GM12874 (cell line): ENCODE measurements around the gene AKR7A2.

Experiments
- CTCF ChIP-seq: IDR thresholded peaks from 2 replicates; pipeline ENCODE4 v1.5.1; 2011; ENCODE audit warnings: low read depth, mild to moderate bottlenecking, control low read depth, low read length, moderate library complexity; ENCODE audit not compliant: insufficient read depth

The AKR7A2 gene

GRCh38 chr1:19337289-19337688 is 25.3 kb upstream of the AKR7A2 start:
- no peak for TF ChIP-seq CTCF

- no peak for TF ChIP-seq CTCF
These were observed 24.6 kb upstream of the AKR7A2 start for GRCh38 chr1:19336543-19336942.

- no peak for TF ChIP-seq CTCF
These were observed 21.8 kb upstream of the AKR7A2 start for GRCh38 chr1:19333587-19334354.

DNA sequence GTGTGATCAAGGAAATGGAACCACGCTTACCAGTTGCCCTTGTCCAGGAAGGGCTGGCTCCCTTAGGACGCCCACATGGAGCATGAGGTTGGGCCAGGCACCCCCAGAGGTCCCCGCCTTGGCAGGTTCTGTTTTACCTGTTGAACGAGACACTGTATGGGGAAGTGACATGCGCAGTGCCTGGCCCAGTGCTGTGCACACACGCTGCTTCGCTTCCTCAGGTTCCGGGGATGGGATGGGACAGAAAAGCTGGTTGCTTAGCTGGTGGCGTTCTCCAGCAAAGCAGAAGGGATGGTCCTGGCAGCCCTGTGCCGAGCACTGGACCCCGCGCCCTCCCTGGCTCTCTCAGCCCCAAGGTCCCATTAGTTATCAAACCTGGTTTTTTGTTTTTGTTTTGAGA is 20.9 kb upstream of the AKR7A2 start:
- no peak for TF ChIP-seq CTCF

DNA sequence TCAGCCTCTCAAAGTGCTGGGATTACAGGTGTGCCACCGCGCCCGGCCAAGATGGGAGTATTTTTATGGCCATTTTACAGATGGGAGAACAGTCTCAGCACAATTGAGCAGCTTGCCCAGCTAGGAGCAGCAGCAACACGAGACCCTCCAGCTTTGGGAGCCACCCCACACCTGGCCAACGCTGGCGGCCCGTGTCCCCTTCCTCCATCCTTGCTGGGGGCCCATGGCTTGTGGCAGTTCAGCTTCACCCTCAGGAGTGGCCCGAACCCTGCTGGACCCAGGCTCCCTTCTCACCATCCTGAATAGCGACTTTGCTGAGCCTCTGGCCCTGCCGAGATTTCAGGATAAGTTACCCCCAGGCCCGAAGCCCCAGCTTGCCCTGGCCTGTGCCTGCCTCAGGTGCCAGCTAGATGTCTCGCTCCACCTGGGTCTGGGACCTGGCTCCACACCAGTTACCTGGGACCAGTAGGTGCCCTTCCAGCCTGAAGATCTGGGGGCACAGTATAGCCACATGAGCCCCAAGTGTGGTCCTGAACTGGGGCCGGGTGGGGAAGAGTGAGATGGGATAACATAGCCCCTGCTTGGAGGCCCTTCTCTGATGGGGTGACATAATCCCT is 19.4 kb upstream of the AKR7A2 start:
- TF ChIP-seq CTCF = no peak

DNA sequence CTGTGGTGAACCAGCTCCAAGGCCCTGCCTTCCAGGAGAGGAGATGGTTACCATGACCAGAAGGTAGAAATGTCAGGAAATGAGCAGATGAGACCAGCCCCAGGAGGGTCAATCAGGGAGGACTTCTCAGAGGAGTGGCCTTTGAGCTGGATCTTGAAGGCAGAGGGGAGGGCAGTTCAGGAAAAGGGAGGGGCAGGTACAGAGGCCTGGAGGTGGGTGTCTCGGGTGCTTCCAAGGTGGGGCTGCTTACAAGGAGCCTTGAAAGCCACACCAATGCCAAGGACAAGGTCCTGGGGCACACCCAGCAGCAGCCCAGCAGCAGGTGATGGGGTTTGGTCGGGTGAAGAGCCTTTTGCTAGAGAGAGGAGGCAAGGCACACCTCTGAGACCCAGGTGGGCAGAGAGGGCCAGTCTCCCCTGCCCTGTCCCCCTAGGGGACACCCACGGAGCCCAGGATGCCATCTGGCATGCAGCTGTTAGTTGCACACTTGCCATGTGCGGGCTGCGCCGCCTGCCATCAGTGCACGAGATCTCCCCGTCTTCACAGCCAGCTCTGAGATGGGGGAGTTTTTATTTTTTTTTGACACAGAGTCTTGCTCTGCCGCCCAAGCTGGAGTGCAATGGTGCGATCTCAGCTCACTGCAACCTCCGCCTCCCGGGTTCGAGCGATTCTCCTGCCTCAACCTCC is 18.6 kb upstream of the AKR7A2 start:
- TF ChIP-seq CTCF = no peak

DNA sequence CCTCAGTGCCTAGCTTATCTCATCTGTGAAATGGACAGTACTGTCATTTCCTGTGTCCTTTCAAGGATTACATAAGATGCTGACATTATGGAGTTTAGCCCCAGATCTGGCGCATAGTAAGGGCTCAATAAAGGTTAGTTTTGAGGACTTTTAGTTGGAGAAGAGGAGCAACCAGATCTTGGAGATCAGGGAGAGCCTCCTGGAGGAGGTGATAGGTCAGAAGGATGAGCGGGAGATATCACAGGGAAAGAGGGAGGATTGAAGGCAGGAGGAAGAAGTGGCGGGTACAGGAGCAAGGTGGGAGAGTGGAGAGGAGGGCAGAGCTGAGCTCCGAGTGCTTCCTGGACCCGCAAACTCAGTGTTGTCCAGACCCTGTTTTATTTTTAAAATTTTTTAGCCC is 17.7 kb upstream of the AKR7A2 start:
- no peak for TF ChIP-seq CTCF
